GM12891 (cell line): ENCODE results near the gene DNM1L.

Experiments
- POLR2A ChIP-seq: IDR thresholded peaks from 2 replicates; pipeline ENCODE4 v1.6.1; 2011; ENCODE audit warnings: low read depth, low read length, control low read depth
- SPI1 ChIP-seq: IDR thresholded peaks from 2 replicates; pipeline ENCODE4 v1.6.1; 2011; ENCODE audit warnings: low read depth, low read length, control low read depth

- TF ChIP-seq POLR2A (no peak), SPI1 (no peak)
Observed at GRCh38 chr12:32702946-32703345, 23.8 kb downstream of the DNM1L start.
